Jurkat, Clone E6-1 (cell line): Measurements from ENCODE around the gene FGFR1OP2.
"Not testable (repeated sequence)": the region's sequence is repeated elsewhere in the genome, so short reads cannot be mapped to it uniquely, and the experiment has no call there.

Source experiments
- DNase-seq: peaks from one replicate; pipeline ENCODE4 v3.0.0-alpha.2; 2011; ENCODE audit warnings: low read depth, low spot score
- H3K4me3 ChIP-seq: 2 replicates; pipeline ENCODE4 v1.5.1; 2011; ENCODE audit warnings: mild to moderate bottlenecking, low read length, control low read depth, moderate library complexity

The FGFR1OP2 gene

DNA sequence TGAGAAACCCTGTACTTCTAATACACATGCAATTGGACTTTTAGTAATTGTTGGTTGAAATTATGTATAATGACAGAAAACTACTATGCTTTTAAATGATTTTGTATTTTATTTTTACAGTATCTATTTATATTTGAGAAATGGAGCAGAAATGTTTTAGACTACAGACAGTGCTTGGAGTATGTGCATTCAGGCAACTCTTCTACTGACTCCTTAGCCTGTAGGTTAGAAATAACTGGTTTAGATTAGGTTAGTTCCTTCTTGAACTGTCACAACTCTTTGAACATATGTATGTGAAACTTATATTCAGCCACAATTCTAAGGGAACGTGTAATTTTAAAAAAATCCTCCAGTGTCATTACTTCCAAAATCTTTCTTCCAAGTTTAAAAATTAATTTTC is 1.7 kb downstream of the FGFR1OP2 start:
- peak overlapping the region; percentile 92 for H3K4me3 ChIP-seq
- DNase-seq: no peak

DNA sequence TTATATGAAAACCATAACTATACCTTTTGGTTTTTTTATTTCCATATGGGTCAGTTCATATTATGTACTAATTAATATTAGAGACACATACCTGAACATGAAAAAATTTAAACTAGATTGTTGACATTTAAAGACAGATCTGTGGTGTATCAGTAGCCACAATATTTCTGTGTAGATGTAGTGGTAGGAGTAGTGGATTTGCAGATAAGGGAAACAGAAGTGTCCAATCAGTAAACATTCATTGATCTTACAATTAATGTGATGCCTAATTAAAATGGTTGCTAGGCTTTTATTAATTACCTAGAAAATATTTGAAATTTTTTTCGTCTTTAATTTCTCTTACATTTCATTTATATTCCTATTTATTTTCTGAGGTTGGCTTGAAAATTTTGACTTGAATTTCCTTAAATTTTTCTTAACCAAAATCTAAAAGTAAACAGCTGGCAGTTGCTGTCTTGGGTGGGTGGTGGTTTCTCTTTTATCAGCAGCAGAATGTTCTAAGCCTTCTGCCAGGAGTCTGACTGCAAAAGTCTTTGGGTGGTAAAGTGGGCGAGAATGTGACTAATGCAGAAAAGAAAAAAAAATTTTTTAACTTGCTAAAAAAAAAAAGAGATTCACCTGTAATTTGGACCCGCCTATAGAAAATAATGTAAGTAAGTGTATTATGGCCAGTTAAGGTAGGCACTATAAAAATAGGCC is 2.4 kb downstream of the FGFR1OP2 start:
- H3K4me3 ChIP-seq: peak overlapping the region; percentile 33
- no peak for DNase-seq

DNA sequence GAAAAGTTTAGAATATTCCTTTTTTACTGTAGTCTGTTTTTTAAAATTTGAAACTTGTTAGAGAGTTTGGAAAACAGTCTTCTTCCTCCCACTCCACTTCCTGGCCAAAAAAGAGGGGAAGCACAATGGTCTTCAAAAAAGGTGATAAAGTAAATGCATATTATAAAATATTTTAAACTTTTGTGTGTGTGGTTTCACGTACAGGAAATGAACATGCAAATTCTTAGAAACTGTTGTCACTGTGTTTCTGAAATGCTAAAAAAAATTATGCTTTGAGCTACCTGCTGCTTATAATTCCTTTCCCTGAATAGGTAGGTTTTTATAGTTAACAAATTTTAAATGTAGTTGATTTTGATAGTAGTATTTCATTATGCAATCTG is 2.9 kb downstream of the FGFR1OP2 start:
- H3K4me3 ChIP-seq: peak overlapping the region; percentile 33
- no peak for DNase-seq

DNA sequence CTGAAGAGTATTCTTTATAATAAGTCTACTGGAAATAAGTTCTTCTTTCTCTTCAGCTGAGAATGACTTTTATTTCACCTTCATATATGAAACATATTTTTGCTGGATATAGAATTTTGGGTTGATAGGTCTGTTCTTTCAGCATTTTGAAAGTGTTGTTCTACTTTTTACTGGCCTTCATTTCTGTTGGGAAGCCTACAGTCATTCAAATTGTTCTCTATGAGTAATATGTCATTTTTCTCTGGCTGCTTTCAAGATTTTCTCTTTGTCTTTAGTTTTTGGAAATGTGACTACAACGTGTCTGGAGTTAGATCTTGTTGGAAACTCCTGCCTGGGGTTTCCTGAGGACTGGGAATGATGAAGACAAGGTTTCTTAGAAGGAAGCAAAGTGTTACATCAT is 10.0 kb downstream of the FGFR1OP2 start:
- DNase-seq: no peak
- no peak overlapping the region for H3K4me3 ChIP-seq

DNA sequence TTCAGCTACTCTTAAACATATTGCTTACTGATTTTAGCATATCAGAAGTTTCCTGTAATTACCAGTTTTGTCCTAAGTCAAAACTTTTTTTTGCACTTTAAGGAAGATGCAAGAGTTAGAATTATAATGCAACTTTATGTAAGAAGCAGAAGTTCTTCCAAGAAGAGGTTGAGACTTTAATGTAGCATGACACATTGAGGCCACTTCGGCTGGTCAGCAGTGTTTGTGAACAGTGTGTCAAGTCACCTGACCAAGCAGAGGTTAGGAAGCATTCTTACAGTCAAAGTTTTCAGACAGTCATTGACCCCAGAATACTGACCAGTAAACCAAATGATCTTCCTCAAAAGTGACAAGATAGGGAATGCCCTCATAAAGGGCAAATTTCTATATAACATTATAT is 15.2 kb downstream of the FGFR1OP2 start:
- H3K4me3 ChIP-seq: no peak overlapping the region
- no peak for DNase-seq

DNA sequence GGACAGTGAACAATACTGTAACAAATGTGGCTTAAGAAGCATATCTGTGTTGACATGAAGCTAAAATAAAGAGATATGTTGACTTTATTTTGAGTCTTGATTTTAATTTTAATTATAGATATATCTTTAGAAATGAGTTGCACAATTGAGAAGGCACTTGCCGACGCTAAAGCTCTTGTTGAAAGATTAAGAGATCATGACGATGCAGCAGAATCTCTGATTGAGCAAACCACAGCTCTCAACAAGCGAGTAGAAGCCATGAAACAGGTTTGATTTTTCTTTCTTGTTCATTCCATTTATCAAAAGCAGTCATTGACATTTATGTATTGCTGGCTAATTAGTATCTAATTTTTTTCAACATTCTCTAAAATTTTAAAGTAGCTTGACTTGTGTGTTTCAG is 15.8 kb downstream of the FGFR1OP2 start:
- DNase-seq: no peak
- H3K4me3 ChIP-seq: no peak overlapping the region

DNA sequence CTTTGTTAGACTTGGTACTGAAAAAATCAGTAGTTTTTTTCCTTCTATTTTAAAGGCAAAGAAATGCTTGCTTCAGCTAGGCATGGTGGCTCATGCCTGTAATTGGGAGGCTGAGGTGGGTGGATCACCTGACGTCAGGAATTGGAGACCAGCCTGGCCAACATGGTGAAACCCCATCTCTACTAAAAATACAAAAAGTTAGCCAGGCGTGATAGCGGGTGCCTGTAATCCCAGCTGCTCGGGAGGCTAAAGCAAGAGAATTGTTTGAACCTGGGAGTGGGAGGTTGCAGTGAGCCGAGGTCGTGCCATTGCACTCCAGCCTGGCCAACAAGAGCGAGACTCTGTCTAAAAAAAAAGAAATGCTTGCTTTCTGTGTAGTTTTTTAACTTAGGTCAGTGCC is 23.1 kb downstream of the FGFR1OP2 start:
- not testable (repeated sequence) for DNase-seq, H3K4me3 ChIP-seq

DNA sequence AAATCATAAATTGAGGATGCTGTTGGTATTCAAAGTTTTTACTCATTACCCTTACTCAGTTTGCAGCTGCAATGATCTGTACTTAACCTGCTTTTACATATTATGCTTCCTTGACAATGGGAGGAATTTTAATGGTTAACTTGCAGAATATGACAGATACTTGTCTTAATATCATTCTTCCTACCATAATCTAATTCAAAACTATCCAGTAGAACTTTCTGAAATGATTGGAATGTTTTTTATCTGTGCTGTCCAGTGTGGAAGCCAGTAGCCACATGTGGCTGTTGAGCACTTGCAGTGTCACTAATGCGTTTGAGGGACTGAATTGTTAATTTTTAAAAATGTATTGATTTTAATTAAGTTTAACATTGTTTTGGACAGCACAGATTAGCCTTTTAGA is 23.5 kb downstream of the FGFR1OP2 start:
- DNase-seq: no peak
- no peak overlapping the region for H3K4me3 ChIP-seq

DNA sequence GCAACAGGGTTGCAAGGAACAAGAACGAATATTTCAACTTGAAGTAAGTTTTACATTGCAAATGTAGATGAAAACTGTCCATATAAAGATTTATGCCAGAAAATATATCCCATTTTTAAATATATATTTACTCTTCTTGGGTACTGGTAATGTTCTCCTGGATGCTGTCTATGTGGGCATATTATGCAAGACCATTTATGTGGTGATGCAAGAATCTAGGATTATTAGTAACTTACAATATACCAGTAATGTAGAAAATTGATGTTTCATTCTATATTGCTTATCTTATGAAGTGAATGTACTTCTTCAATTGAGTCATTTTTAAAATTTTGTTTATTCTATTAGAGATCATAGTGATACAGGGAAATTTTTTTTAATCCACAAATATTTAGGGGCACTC is 25.1 kb downstream of the FGFR1OP2 start:
- DNase-seq: no peak
- H3K4me3 ChIP-seq: no peak overlapping the region

DNA sequence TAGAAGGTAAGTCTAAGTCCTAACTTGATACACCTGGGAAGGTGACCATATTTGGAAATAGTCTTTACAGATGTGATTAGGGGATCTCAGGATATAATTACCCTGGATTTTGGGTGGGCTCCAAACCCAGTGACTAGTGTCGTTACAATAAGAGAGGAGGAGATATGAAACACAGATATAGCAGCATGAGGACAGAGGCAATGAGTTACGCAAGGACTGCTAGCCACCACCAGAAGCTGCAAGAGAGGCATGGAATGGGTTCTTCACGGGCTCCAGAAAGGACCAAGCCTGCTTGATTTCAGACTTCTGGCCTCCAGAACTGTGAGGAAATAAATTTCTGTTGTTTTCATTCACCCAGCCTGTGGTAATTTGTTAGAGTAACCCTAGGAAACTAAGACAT is 28.6 kb downstream of the FGFR1OP2 start:
- H3K4me3 ChIP-seq: no peak overlapping the region
- DNase-seq: no peak

DNA sequence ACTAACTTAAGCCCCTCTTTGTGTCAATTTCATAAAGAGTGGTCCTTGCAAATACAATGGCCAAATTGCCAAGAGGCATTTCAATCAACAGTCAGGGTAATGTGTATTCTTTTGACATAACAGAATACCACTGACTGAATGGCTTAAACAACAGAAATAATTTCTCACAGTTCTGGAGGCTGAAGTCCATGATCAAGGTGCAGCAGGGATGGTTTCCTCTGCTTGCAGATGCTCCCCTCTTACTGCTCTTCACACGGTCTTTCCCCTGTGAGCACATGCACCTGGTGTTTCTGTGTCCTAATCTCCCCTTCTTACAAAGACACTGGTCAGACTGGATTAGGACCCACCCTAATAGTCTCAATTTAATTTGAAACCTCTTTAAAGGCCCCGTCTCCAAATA is 31.9 kb downstream of the FGFR1OP2 start:
- no peak overlapping the region for H3K4me3 ChIP-seq
- DNase-seq: no peak

DNA sequence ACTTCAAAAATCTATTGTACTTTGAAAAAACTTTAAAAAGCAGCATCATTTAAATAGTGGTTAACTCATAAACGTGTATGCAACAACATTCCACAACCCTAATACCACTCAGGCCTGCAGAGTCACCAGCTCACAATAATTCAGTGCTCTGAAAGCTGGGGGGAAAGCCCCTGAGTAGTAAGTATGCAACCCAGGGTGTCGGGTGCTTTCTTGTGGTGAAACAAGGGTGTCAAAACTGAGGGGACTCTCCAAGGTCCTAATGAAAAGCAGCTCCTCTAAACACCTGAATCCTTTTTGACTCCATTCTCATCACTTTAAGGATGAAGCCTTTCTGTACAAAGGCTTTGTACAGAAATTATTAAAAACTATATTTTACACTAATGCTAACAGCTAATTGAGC is 33.7 kb downstream of the FGFR1OP2 start:
- peak; percentile 19 for DNase-seq
- H3K4me3 ChIP-seq: no peak overlapping the region

DNA sequence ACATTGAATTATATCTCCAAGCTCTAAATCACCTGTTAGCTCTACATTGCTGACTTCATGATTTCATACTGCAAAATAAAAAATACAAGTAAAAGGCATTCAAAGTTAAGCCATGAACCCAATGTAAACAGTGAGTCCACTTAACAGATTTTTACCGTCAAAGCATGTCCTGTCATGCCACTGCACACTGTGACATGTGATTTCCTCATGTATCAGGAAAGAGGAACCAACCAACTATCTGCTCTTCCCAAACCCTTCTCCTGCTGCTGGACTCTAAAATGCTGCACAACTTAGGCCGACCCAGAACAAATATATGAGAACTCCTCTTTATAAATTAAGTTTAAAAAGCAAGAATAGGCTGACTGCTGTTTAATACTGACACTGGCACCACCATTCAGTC is 38.4 kb downstream of the FGFR1OP2 start:
- no peak for DNase-seq
- H3K4me3 ChIP-seq: no peak overlapping the region

DNA sequence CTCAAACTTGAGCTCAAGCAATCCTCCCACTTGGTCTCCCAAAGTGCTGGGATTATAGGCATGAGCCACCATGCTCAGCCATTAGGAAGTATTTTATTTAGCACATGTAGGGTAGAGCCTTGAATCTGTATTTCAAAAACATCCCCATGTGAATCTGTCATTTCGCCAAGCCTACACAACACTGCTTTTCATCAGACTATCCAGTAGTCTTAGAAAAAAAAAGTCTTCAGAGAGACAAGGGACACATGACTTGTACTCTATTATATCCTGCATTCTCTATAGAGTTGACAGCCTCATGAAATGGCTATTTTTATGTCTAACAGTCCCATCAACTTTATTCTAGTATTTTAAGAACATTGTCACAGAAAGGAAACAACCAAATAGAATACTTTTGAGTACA is 40.5 kb downstream of the FGFR1OP2 start:
- no peak for DNase-seq
- no peak overlapping the region for H3K4me3 ChIP-seq

DNA sequence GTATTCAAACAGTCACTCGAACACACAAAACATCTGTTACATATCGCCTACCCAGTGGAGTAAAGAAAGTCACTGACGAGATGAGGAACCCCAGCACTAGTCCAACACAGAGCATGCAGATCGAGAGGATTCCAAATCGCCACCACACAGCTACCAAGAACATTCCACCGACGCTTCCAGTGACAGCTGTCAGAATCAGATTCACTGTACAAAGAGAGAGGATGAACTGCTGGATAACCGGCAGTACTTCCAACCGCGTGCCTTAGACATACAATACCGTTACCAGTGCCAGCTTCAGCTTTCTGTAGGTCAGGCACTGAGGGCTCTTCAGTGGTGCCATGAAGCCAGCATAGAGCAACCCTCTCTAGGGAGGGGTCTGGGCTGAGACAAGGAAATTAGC is 41.5 kb downstream of the FGFR1OP2 start:
- no peak for DNase-seq
- H3K4me3 ChIP-seq: no peak overlapping the region

DNA sequence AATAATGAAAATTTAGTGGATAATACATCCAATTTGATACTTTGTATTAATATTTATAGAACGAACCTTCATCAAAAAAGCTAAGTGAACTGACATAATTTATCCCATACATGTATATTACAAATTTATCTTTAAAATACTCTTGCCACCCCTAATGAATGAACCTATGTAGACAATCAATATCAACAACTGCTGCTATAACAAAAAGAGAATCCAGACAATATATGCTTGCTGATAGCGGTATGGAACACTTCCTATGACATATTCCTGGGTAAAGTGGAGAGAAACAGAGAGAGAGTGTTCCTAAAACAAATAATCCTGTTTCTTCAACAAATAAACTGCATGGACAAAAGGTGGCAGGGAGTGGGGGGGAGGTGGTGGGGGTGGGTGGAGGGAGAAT is 44.6 kb downstream of the FGFR1OP2 start:
- H3K4me3 ChIP-seq: no peak overlapping the region
- no peak for DNase-seq

DNA sequence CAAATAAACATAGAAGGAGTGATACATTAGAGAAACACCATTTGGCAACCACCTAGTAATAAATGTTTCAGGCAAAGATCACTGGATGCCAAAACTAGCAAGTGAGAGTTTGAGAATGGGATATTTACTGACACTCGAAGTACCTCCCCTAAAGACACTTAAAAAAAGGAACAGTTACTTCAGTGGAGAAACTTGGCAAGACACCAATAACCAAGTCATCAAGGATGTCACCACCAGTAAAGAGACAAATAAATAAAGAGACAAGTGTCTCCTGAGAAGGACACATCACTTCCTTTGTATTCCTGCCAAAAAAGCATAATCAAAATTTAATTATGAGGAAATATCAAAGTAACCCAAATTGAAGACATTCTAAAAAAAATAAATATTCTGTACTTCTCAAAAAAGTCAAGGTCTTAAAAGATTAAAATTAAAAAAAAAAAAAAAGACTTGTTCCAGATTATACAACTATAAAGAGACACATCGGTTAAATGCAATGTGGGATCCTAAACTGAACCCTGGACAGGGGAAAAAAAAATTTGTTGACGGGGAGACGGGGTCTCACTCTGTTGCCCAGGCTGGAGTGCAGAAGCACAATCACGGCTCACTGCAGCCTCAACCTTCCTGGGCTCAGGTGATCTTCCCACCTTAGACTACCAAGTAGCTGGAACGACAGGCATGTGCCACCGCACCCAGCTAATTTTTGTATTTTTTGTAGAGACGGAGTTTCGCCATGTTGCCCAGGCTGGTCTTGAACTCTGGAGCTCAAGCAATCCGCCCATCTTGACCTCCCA is 49.6 kb downstream of the FGFR1OP2 start:
- no peak overlapping the region for H3K4me3 ChIP-seq
- DNase-seq: no peak

DNA sequence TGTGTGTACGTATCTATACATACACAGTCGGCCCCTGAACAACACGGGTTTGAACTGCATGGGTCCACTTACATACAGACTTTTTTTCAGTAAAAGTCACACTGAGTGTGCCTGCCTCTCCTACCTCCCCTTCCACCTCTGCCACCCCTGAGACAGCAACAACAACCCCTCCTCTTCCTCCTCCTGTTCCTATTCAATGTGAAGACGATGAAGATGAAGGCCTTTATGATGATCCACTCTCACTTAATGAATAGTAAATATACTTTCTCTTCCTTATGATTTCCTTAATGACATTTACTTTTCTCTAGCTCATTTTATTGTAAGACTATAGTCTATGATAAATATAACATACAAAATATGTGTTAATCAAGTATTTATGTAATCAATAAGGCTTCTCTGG is 50.4 kb downstream of the FGFR1OP2 start:
- H3K4me3 ChIP-seq: no peak overlapping the region

DNA sequence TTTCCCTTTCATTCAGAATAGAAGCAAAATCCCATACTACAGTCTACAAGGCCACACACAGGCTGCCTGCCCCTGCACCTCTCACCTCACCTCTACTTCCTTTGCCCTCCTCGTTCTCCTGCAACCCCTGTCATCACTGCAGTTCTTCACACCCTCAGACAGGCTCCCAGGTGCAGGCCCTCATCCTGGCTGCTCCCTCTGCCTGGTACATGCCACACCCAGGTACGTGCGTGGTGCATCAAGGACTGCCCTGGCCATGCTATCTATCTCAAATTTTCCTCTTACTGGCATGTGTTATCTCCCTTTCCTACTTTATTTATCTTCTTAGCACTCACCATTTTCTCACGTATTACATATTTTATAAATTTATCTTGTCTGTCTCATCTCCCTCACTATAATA is 51.6 kb downstream of the FGFR1OP2 start:
- H3K4me3 ChIP-seq: no peak overlapping the region
- no peak for DNase-seq

More for the DNA sequence above, 50.4 kb downstream of the FGFR1OP2 start:
- no peak for DNase-seq

DNA sequence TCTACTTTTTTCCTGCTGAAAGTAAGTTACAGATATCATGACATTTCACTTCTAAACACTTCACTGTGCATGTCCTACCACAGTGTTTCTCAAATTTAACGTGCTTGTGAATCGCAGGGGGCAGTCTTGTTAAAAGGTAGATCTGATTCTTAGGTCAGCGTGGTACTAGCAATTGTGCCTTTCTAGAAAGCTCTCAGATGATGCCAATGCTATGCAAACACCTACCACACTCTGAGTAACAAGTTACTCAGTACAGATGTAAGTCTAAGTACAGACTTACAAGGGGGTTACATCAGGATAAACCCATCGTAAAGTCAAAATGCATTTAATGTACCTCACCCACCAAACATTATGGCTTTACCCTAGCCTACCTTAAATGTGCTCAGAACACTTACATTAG is 53.6 kb downstream of the FGFR1OP2 start:
- no peak for DNase-seq
- no peak overlapping the region for H3K4me3 ChIP-seq

DNA sequence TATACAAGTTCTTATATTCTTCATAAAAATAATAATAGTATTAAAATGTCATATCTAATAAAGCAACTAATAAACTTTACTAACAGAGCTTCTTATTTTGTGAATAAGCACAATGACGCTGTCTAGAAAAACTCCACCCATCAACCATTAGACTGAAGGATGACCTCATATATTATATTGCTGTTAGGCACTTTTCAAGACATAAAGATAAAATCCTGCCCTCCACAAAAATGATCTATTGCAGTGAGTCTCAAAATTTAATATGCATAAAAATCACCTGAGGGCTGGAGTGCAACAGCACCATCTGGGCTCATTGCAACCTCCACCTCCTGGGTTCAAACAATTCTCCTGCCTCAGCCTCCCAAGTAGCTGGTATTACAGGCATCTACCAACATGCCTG is 55.8 kb downstream of the FGFR1OP2 start:
- H3K4me3 ChIP-seq: no peak overlapping the region
- DNase-seq: no peak
